ENCODE data around the gene PDCD5.
A peak's percentile ranks its signal among the peaks of the same experiment; 100 is the strongest.
"Not testable (repeated sequence)": the region's sequence is repeated elsewhere in the genome, so short reads cannot be mapped to it uniquely, and the experiment has no call there.

Gene PDCD5

GRCh38 chr19:32566246-32566830 is 14.7 kb upstream of the PDCD5 start:
- TF ChIP-seq CTCF (IDR thresholded peaks at IDR 0.05; ENCODE audit: low read depth, low read length, missing control alignments), result no peak
- no peak for DNase-seq (ENCODE audit: extremely low read depth, low read depth)
- H3K4me3 ChIP-seq (replicated peaks; ENCODE audit: low read depth, low read length), result no peak overlapping the region

- DNase-seq (ENCODE audit: extremely low read depth, low read depth), result no peak
- no peak for TF ChIP-seq CTCF (IDR thresholded peaks at IDR 0.05; ENCODE audit: low read depth, low read length, missing control alignments)
- no peak overlapping the region for H3K4me3 ChIP-seq (replicated peaks; ENCODE audit: low read depth, low read length)
These were observed 13.5 kb upstream of the PDCD5 start for GRCh38 chr19:32567486-32567885.

- TF ChIP-seq CTCF (IDR thresholded peaks at IDR 0.05; ENCODE audit: low read depth, low read length, missing control alignments), result peak; percentile 80
- peak; percentile 30 for DNase-seq (ENCODE audit: extremely low read depth, low read depth)
- H3K4me3 ChIP-seq (replicated peaks; ENCODE audit: low read depth, low read length), result no peak overlapping the region
These were observed 10.8 kb upstream of the PDCD5 start for GRCh38 chr19:32570081-32570785.

GRCh38 chr19:32571471-32572075 is 9.4 kb upstream of the PDCD5 start:
- DNase-seq (ENCODE audit: extremely low read depth, low read depth); H3K4me3 ChIP-seq (replicated peaks; ENCODE audit: low read depth, low read length): not testable (repeated sequence)

GRCh38 chr19:32572700-32573491 is 8.1 kb upstream of the PDCD5 start:
- H3K4me3 ChIP-seq (replicated peaks; ENCODE audit: low read depth, low read length); DNase-seq (ENCODE audit: extremely low read depth, low read depth): not testable (repeated sequence)

GRCh38 chr19:32573492-32573794 is 7.5 kb upstream of the PDCD5 start:
- H3K4me3 ChIP-seq (replicated peaks; ENCODE audit: low read depth, low read length), result no peak overlapping the region
- DNase-seq (ENCODE audit: extremely low read depth, low read depth), result no peak
- no peak for TF ChIP-seq CTCF (IDR thresholded peaks at IDR 0.05; ENCODE audit: low read depth, low read length, missing control alignments)

GRCh38 chr19:32576790-32577189 is 4.2 kb upstream of the PDCD5 start:
- no peak for DNase-seq (ENCODE audit: extremely low read depth, low read depth)
- TF ChIP-seq CTCF (IDR thresholded peaks at IDR 0.05; ENCODE audit: low read depth, low read length, missing control alignments), result no peak
- H3K4me3 ChIP-seq (replicated peaks; ENCODE audit: low read depth, low read length), result no peak overlapping the region
